Pancreas (tissue), 10 donors: ENCODE results near the gene SPOCK3. TPM values are rescaled to one million over a fixed set of nuclear protein-coding genes. Genes with fewer than 3 reads are reported as not detected.
A peak's percentile ranks its signal among the peaks of the same experiment; 100 is the strongest.
"Not testable (repeated sequence)": the region's sequence is repeated elsewhere in the genome, so short reads cannot be mapped to it uniquely, and the experiment has no call there.

ENCODE experiments used
- ATAC-seq, 4 donors: fragments of 200-7000 bp; cut with Tn5 transposase; one replicate each; pipeline versions ENCODE4 v1.8.0 to v1.9.1; 2020; ENCODE audit warnings: mild to moderate bottlenecking in 4 of 4, moderate library complexity in 4 of 4
- DNase-seq, 6 donors: peaks; one replicate each; pipeline ENCODE4 v3.0.0-alpha.2; 2020
- FAIRE-seq: peaks from 2 replicates; lab custom pipeline; 2012; peaks lifted over from hg19 to GRCh38; lab: Jason Lieb, UNC
- H3K27ac ChIP-seq, 4 donors: fragments of 200-600 bp; sonication (generic); 1 replicate in 3 of 4; 2 replicates in 1 of 4; pipeline versions ENCODE4 v1.5.0 to v1.8.0; 2020
- H3K27me3 ChIP-seq, 4 donors: fragments of 200-600 bp; one replicate each; pipeline ENCODE4 v1.8.0; 2021
- H3K36me3 ChIP-seq, 3 donors: fragments of 200-600 bp; sonication (generic) in 1 of 3; one replicate each; pipeline versions ENCODE4 v1.5.0 to v1.8.0; 2020 to 2021
- H3K4me1 ChIP-seq, 3 donors: fragments of 200-600 bp; one replicate each; pipeline ENCODE4 v1.8.0; 2021
- H3K4me3 ChIP-seq, 4 donors: fragments of 200-600 bp; sonication (generic) in 2 of 4; one replicate each; pipeline versions ENCODE4 v1.5.0 to v1.8.0; 2020 to 2021
- H3K9me3 ChIP-seq, 4 donors: fragments of 200-600 bp; one replicate each; pipeline ENCODE4 v1.8.0; 2021
- CTCF ChIP-seq, 4 donors: fragments of 200-600 bp; sonication (generic) in 3 of 4; IDR thresholded peaks; one replicate each; pipeline versions ENCODE4 v1.5.0 to v1.8.0; 2021; ENCODE audit warnings: antibody characterized with exemption in 4 of 4
- WGBS, 2 donors: extraction: QIAGEN DNeasy Blood & Tissue Kit; methylation state at CpG; one replicate each; pipeline ENCODE4 v1.1.7; 2013; 5-methylcytosine and 5-hydroxymethylcytosine counted together
- intact Hi-C, 3 donors: fragments of 100-400 bp; cut with DNase I; formaldehyde crosslinking; loops; one replicate each; pipeline versions ENCODE4 v1.11.1 to v1.14.2; 2022
- polyA plus RNA-seq, 2 donors: library from polyadenylated mRNA; stranded (reverse); fragments of 200-250 nt; gene quantifications; one replicate each; pipeline ENCODE4 v1.2.3, GENCODE V29; 2013
- total RNA-seq, 6 donors: library from RNA; stranded (reverse); fragmentation: NEBNext Ultra II Directional in 4 of 6; extraction: Animal tissue kit (Norgen Biotek cat#: 25700) in 4 of 6; gene quantifications; one replicate each; pipeline versions ENCODE4 v1.2.1 to v1.2.4, GENCODE V29; 2021 to 2023
- donor health status: healthy with polysubstance abuse.
- donor health status: DM: no; HTN: no; CAD: no; lungs with moderate emphysema.
- donor health status: DM: no; HTN: no; CAD: no.
- donor health status: control.
- donor health status: control.
- donor health status: Bipolar disorder and iron deficiency.
- donor health status: DM: yes; HTN: yes; CAD: no.
- donor health status: DM: no; HTN: no; CAD: no.
- donor health status: DM: no; HTN: no; CAD: no.
- donor health status: DM: yes; HTN: yes; CAD: no.

SPOCK3 gene
- total and polyA plus RNA-seq, 8 donors = 0.16 to 3.1 (median 0.61) TPM

- ATAC-seq (no peak), FAIRE-seq (no peak), DNase-seq (no peak)
- Histone ChIP-seq H3K9me3 (no peaks in the 10 kb centered on the region), H3K27me3 (no peaks in the 10 kb centered on the region), H3K4me1 (no peaks in the 10 kb centered on the region), H3K27ac (no peak overlapping the region), H3K36me3 (no peaks in the 10 kb centered on the region), H3K4me3 (no peak overlapping the region)
- TF ChIP-seq CTCF (IDR thresholded peaks at IDR 0.05) = no peak
- intact Hi-C loops = no loop called here
- WGBS, 2 donors = 36 to 40% methylated on average over 1 of the region's 1 CpG
Observed at GRCh38 chr4:166987026-166987425, 247.3 kb downstream of the SPOCK3 start.

- ATAC-seq (no peak), DNase-seq (peak in 1 of 6 donors; percentile 40), FAIRE-seq (no peak)
- intact Hi-C loops = no loop called here
- H3K36me3 ChIP-seq = no peaks in the 10 kb centered on the region
- TF ChIP-seq CTCF (IDR thresholded peaks at IDR 0.05) = no peak
- no peaks in the 10 kb centered on the region for H3K4me1 ChIP-seq
- no peaks in the 10 kb centered on the region for H3K9me3 ChIP-seq
- WGBS, 2 donors = 82 to 87% methylated on average over 5 of the region's 5 CpGs
- no peak overlapping the region for H3K27ac ChIP-seq
- H3K4me3 ChIP-seq = no peak overlapping the region
- no peaks in the 10 kb centered on the region for H3K27me3 ChIP-seq
Observed at GRCh38 chr4:166981847-166982246, 252.4 kb downstream of the SPOCK3 start.

GRCh38 chr4:166980419-166980818 is 253.9 kb downstream of the SPOCK3 start:
- WGBS, 2 donors = 80 to 83% methylated on average over 3 of the region's 3 CpGs
- no peak for FAIRE-seq

GRCh38 chr4:166977596-166977995 is 256.7 kb downstream of the SPOCK3 start:
- DNase-seq (no peak), FAIRE-seq (no peak), ATAC-seq (no peak)
- no peaks in the 10 kb centered on the region for H3K9me3 ChIP-seq
- no peak for TF ChIP-seq CTCF (IDR thresholded peaks at IDR 0.05)
- intact Hi-C loops = no loop called here
- no peaks in the 10 kb centered on the region for H3K36me3 ChIP-seq
- H3K27ac ChIP-seq = no peak overlapping the region
- no peak overlapping the region for H3K4me3 ChIP-seq
- H3K27me3 ChIP-seq = no peaks in the 10 kb centered on the region
- no peaks in the 10 kb centered on the region for H3K4me1 ChIP-seq

More at GRCh38 chr4:166980419-166980818, 253.9 kb downstream of the SPOCK3 start:
- DNase-seq (peak in 1 of 6 donors; percentile 55), ATAC-seq (no peak)
- no peak overlapping the region for H3K4me3 ChIP-seq
- no peaks in the 10 kb centered on the region for H3K4me1 ChIP-seq
- no peaks in the 10 kb centered on the region for H3K27me3 ChIP-seq
- H3K27ac ChIP-seq = no peak overlapping the region
- TF ChIP-seq CTCF (IDR thresholded peaks at IDR 0.05) = no peak
- H3K9me3 ChIP-seq = no peaks in the 10 kb centered on the region
- intact Hi-C loops = no loop called here
- H3K36me3 ChIP-seq = no peaks in the 10 kb centered on the region

GRCh38 chr4:166972071-166972470 is 262.2 kb downstream of the SPOCK3 start:
- H3K27me3 ChIP-seq = no peaks in the 10 kb centered on the region
- no peaks in the 10 kb centered on the region for H3K4me1 ChIP-seq
- no peak overlapping the region for H3K27ac ChIP-seq
- WGBS, 2 donors = 38% methylated on average over 2 of the region's 2 CpGs
- no peak for TF ChIP-seq CTCF (IDR thresholded peaks at IDR 0.05)
- ATAC-seq (no peak), DNase-seq (no peak), FAIRE-seq (no peak)
- intact Hi-C loops = no loop called here
- H3K4me3 ChIP-seq = no peak overlapping the region
- no peaks in the 10 kb centered on the region for H3K9me3 ChIP-seq
- H3K36me3 ChIP-seq = no peaks in the 10 kb centered on the region

GRCh38 chr4:166968219-166968618 is 266.1 kb downstream of the SPOCK3 start:
- intact Hi-C loops = not testable (repeated sequence)
- 22 to 38% methylated on average over 1 of the region's 1 CpG for WGBS, 2 donors

More at GRCh38 chr4:166968219-166968618, 266.1 kb downstream of the SPOCK3 start:
- H3K27ac ChIP-seq, DNase-seq, H3K9me3 ChIP-seq, ATAC-seq, FAIRE-seq, H3K4me3 ChIP-seq, H3K27me3 ChIP-seq, H3K4me1 ChIP-seq, H3K36me3 ChIP-seq: not testable (repeated sequence)
